Activated T-helper 2 cell treated with anti-CD3 and anti-CD28 coated beads, Interferon-gamma antibody, Interleukin-2, Interleukin-4, amounts not matched to agents 10 μg/mL and 5 μg/mL and 100 μg/mL, durations not matched to agents 14 hours and 24 hours and 36 hours (primary cell): ENCODE measurements around the gene SLC17A8. TPM values are rescaled to one million over a fixed set of nuclear protein-coding genes. Genes with fewer than 3 reads are reported as not detected.
"Not testable (repeated sequence)": the region's sequence is repeated elsewhere in the genome, so short reads cannot be mapped to it uniquely, and the experiment has no call there.

Source experiments
- DNase-seq: peaks from one replicate; pipeline ENCODE4 v3.0.0; 2021; ENCODE audit warnings: low spot score
- H3K27ac Mint-ChIP-seq: one replicate; pipeline ENCODE4 v1.8.0; 2021; ENCODE audit warnings: mixed read lengths
- H3K27me3 Mint-ChIP-seq: one replicate; pipeline ENCODE4 v1.8.0; 2021; ENCODE audit warnings: low read depth, mixed read lengths
- H3K36me3 Mint-ChIP-seq: one replicate; pipeline ENCODE4 v1.8.0; 2021; ENCODE audit warnings: low read depth, mixed read lengths
- H3K4me1 Mint-ChIP-seq: one replicate; pipeline ENCODE4 v1.8.0; 2021; ENCODE audit warnings: low read depth, mixed read lengths
- H3K4me3 Mint-ChIP-seq: one replicate; pipeline ENCODE4 v1.8.0; 2021; ENCODE audit warnings: low read depth, mild to moderate bottlenecking, moderate library complexity, mixed read lengths
- H3K9me3 Mint-ChIP-seq: one replicate; pipeline ENCODE4 v1.8.0; 2021; ENCODE audit warnings: mixed read lengths
- intact Hi-C: fragments of 100-400 bp; cut with micrococcal nuclease; formaldehyde crosslinking; loops from one replicate; pipeline ENCODE4 v1.15.1; 2023
- total RNA-seq: library from RNA; stranded (reverse); gene quantifications from 2 replicates; pipeline ENCODE4 v1.2.3, GENCODE V29; 2022

Gene SLC17A8
- total RNA-seq, 1 donor from 2014 or later: not detected

GRCh38 chr12:100403446-100403845 is 46.6 kb downstream of the SLC17A8 start:
- Mint-ChIP-seq H3K27me3 (peaks cover 2% of the 10 kb centered on the region), H3K9me3 (no peaks in the 10 kb centered on the region), H3K4me1 (no peaks in the 10 kb centered on the region), H3K36me3 (no peaks in the 10 kb centered on the region), H3K27ac (no peak overlapping the region), H3K4me3 (no peak overlapping the region)
- intact Hi-C loops: no loop called here
- no peak for DNase-seq

- Mint-ChIP-seq H3K27me3 (peaks cover 4% of the 10 kb centered on the region), H3K4me3 (no peak overlapping the region), H3K36me3 (no peaks in the 10 kb centered on the region), H3K27ac (no peak overlapping the region), H3K4me1 (no peaks in the 10 kb centered on the region), H3K9me3 (no peaks in the 10 kb centered on the region)
- intact Hi-C loops: loop anchor here (2.0 kb wide), 1 partner anchor 170 kb away; no protein-coding TSS in a partner anchor
- peak; percentile 9 for DNase-seq
Observed at GRCh38 chr12:100404769-100405407, 48.0 kb downstream of the SLC17A8 start.

GRCh38 chr12:100413001-100413400 is 56.1 kb downstream of the SLC17A8 start:
- peaks cover 10% of the 10 kb centered on the region for H3K27me3 Mint-ChIP-seq
- H3K36me3 Mint-ChIP-seq: no peaks in the 10 kb centered on the region
- DNase-seq: no peak
- intact Hi-C loops: no loop called here
- no peaks in the 10 kb centered on the region for H3K9me3 Mint-ChIP-seq
- H3K4me1 Mint-ChIP-seq: no peaks in the 10 kb centered on the region
- H3K27ac Mint-ChIP-seq: no peak overlapping the region
- no peak overlapping the region for H3K4me3 Mint-ChIP-seq

GRCh38 chr12:100414739-100415138 is 57.9 kb downstream of the SLC17A8 start:
- H3K27me3 Mint-ChIP-seq: peaks cover 9% of the 10 kb centered on the region
- H3K4me3 Mint-ChIP-seq: no peak overlapping the region
- no peak overlapping the region for H3K27ac Mint-ChIP-seq
- intact Hi-C loops: no loop called here
- H3K4me1 Mint-ChIP-seq: no peaks in the 10 kb centered on the region
- no peak for DNase-seq
- H3K9me3 Mint-ChIP-seq: no peaks in the 10 kb centered on the region
- H3K36me3 Mint-ChIP-seq: no peaks in the 10 kb centered on the region

DNA sequence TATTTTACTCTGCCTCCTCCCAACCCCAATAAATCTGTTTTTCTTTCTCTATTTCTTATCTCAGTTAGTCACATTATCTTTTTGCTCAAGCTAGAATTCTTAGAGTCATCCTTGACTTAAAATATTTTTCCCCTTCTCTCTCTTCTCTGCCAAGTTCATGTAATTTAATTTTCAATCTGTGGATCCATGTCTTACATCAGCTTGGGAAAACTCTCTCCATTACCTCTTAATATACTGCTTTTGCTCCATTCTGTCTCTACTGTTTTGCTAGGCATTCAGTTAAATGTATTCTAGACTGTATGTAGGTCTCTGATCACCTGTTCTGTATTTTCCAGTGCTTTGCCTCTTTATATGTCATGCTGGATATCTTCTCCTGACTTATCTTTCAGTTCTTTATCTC is 65.8 kb downstream of the SLC17A8 start:
- H3K9me3 Mint-ChIP-seq: peaks cover 8% of the 10 kb centered on the region
- intact Hi-C loops: no loop called here
- H3K4me3 Mint-ChIP-seq: no peak overlapping the region
- H3K27ac Mint-ChIP-seq: no peak overlapping the region
- H3K4me1 Mint-ChIP-seq: no peaks in the 10 kb centered on the region
- no peaks in the 10 kb centered on the region for H3K36me3 Mint-ChIP-seq
- no peak for DNase-seq
- H3K27me3 Mint-ChIP-seq: peaks cover 7% of the 10 kb centered on the region

GRCh38 chr12:100426145-100426544 is 69.3 kb downstream of the SLC17A8 start:
- intact Hi-C loops: no loop called here
- no peak overlapping the region for H3K27ac Mint-ChIP-seq
- peaks cover 5% of the 10 kb centered on the region for H3K27me3 Mint-ChIP-seq
- DNase-seq: no peak
- H3K4me3 Mint-ChIP-seq: no peak overlapping the region
- no peaks in the 10 kb centered on the region for H3K36me3 Mint-ChIP-seq
- H3K4me1 Mint-ChIP-seq: no peaks in the 10 kb centered on the region
- H3K9me3 Mint-ChIP-seq: peaks cover 8% of the 10 kb centered on the region

DNA sequence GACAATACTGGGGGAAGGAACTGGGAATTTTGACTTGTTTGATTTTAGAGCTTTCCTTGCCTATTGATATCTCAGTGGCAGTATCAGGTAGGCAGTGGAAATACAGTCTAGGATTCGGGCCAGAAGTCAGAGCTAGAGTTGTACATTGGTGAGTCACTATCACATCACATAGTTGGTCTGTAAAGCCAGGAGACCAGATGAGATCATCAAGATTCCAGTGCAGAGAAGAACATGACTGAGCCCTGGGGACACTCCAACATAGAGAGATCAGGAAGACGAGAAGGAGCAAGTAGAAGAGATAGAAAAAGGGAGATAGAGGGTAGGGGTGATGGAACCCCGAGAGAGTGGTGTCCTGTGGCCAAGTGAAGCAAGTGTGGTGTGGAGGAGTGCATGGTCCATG is 70.2 kb downstream of the SLC17A8 start:
- H3K4me1 Mint-ChIP-seq: no peaks in the 10 kb centered on the region
- no peaks in the 10 kb centered on the region for H3K36me3 Mint-ChIP-seq
- no peak overlapping the region for H3K4me3 Mint-ChIP-seq
- H3K9me3 Mint-ChIP-seq: peaks cover 8% of the 10 kb centered on the region
- no peak for DNase-seq
- no peak overlapping the region for H3K27ac Mint-ChIP-seq
- intact Hi-C loops: no loop called here
- H3K27me3 Mint-ChIP-seq: peaks cover 5% of the 10 kb centered on the region

- not testable (repeated sequence) for H3K4me1 Mint-ChIP-seq, H3K27ac Mint-ChIP-seq, H3K4me3 Mint-ChIP-seq, H3K36me3 Mint-ChIP-seq, H3K9me3 Mint-ChIP-seq, H3K27me3 Mint-ChIP-seq, DNase-seq
- intact Hi-C loops: loop anchor here (10.0 kb wide), 1 partner anchor 1075 kb away; no protein-coding TSS in a partner anchor
Observed at GRCh38 chr12:100430251-100430650, 73.4 kb downstream of the SLC17A8 start.

GRCh38 chr12:100433701-100434100 is 76.8 kb downstream of the SLC17A8 start:
- H3K27me3 Mint-ChIP-seq: peaks cover 2% of the 10 kb centered on the region
- H3K27ac Mint-ChIP-seq: no peak overlapping the region
- no peaks in the 10 kb centered on the region for H3K9me3 Mint-ChIP-seq
- H3K4me1 Mint-ChIP-seq: peaks cover 13% of the 10 kb centered on the region
- intact Hi-C loops: loop anchor here (10.0 kb wide), 1 partner anchor 1079 kb away; no protein-coding TSS in a partner anchor
- no peak overlapping the region for H3K4me3 Mint-ChIP-seq
- DNase-seq: no peak
- H3K36me3 Mint-ChIP-seq: no peaks in the 10 kb centered on the region

- no peak overlapping the region for H3K4me3 Mint-ChIP-seq
- H3K4me1 Mint-ChIP-seq: peaks cover 13% of the 10 kb centered on the region
- DNase-seq: no peak
- H3K9me3 Mint-ChIP-seq: no peaks in the 10 kb centered on the region
- H3K27me3 Mint-ChIP-seq: peaks cover 2% of the 10 kb centered on the region
- H3K27ac Mint-ChIP-seq: no peak overlapping the region
- no peaks in the 10 kb centered on the region for H3K36me3 Mint-ChIP-seq
- intact Hi-C loops: loop anchor here (10.0 kb wide), 1 partner anchor 1079 kb away; no protein-coding TSS in a partner anchor
Observed at GRCh38 chr12:100434177-100434576, 77.3 kb downstream of the SLC17A8 start.

DNA sequence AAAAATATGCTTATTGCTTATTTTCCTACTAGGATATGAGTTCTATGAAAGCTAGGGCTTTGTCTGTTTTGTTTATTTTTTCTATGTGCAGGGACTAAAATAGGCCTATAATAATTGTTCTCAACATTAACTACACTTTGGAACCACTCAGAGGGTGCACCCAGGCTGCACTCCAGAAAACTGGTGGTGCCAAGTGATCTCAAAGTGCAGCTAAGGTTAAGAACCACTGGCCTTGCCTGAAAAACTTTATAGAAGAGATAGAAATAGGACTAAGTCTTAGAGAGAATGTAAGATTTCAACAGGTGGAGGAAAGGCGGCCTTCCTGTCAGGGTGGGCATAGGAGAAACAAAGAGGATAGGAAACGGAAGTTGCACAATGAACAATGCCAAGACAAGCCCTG is 79.1 kb downstream of the SLC17A8 start:
- Mint-ChIP-seq H3K9me3 (no peaks in the 10 kb centered on the region), H3K27ac (no peak overlapping the region), H3K4me3 (no peak overlapping the region), H3K4me1 (peaks cover 13% of the 10 kb centered on the region), H3K36me3 (no peaks in the 10 kb centered on the region), H3K27me3 (peaks cover 4% of the 10 kb centered on the region)
- no peak for DNase-seq
- intact Hi-C loops: loop anchor here (10.0 kb wide), 1 partner anchor 1081 kb away; no protein-coding TSS in a partner anchor

- Mint-ChIP-seq H3K9me3 (no peaks in the 10 kb centered on the region), H3K4me1 (peaks cover 13% of the 10 kb centered on the region), H3K27me3 (peaks cover 4% of the 10 kb centered on the region), H3K36me3 (no peaks in the 10 kb centered on the region), H3K4me3 (no peak overlapping the region), H3K27ac (peak overlapping the region; percentile 34)
- intact Hi-C loops: loop anchor here (10.0 kb wide), 1 partner anchor 1082 kb away; no protein-coding TSS in a partner anchor
- DNase-seq: no peak
Observed at GRCh38 chr12:100437038-100437841, 80.4 kb downstream of the SLC17A8 start.

DNA sequence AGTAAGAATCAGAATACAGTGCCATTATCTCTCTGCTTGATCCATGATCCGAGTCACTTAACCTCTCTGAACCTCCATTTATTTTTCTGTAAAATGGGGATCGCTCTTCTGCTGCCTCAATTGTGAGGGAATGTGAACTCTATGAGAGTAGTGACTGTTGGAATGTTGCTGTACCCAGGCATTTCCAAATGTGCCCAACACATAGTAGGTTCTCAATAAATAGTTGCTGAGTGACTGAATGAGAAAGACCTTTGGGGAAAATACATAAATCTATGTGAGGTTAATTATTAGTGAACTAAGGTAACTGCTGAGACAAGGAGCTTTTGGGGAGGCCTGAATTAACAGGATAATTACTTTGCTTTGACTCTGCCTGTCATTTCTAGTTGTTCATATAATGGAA is 82.9 kb downstream of the SLC17A8 start:
- no peak overlapping the region for H3K4me3 Mint-ChIP-seq
- H3K4me1 Mint-ChIP-seq: peaks cover 10% of the 10 kb centered on the region
- H3K9me3 Mint-ChIP-seq: no peaks in the 10 kb centered on the region
- peaks cover 3% of the 10 kb centered on the region for H3K27me3 Mint-ChIP-seq
- no peaks in the 10 kb centered on the region for H3K36me3 Mint-ChIP-seq
- intact Hi-C loops: loop anchor here (10.0 kb wide), 1 partner anchor 1085 kb away; no protein-coding TSS in a partner anchor
- DNase-seq: no peak
- no peak overlapping the region for H3K27ac Mint-ChIP-seq
